Fibroblast of lung (primary cell): ENCODE results near the gene FMR1. TPM values are rescaled to one million over a fixed set of nuclear protein-coding genes. Genes with fewer than 3 reads are reported as not detected.

Experiments
- DNase-seq, 2 donors: peaks; one replicate each; pipeline versions ENCODE4 v3.0.0 to v3.0.0-alpha.2; 2010; ENCODE audit warnings: low read depth in 2 of 2
- H2AFZ ChIP-seq: 2 replicates; pipeline ENCODE4 v1.5.1; 2012; ENCODE audit warnings: low read length, control low read depth, inconsistent platforms
- H3K27ac ChIP-seq: 2 replicates; pipeline ENCODE4 v1.5.1; 2011; ENCODE audit warnings: low read length, control low read depth; ENCODE audit not compliant: insufficient read depth
- H3K27me3 ChIP-seq: 2 replicates; pipeline ENCODE4 v1.5.1; 2011; ENCODE audit warnings: mild to moderate bottlenecking, low read length; ENCODE audit not compliant: control insufficient read depth, insufficient read depth
- H3K36me3 ChIP-seq: 2 replicates; pipeline ENCODE4 v1.5.1; 2011; ENCODE audit warnings: low read length; ENCODE audit not compliant: control insufficient read depth, insufficient read depth
- H3K4me1 ChIP-seq: 2 replicates; pipeline ENCODE4 v1.5.1; 2011; ENCODE audit warnings: low read length; ENCODE audit not compliant: control insufficient read depth, insufficient read depth; ENCODE audit errors: extremely low read depth
- H3K4me2 ChIP-seq: 2 replicates; pipeline ENCODE4 v1.5.1; 2011; ENCODE audit warnings: low read length, control low read depth; ENCODE audit not compliant: insufficient read depth; ENCODE audit errors: extremely low read depth
- H3K4me3 ChIP-seq, 4 experiments: fragments of 200-600 bp in 1 of 4; sonication (generic) in 1 of 4; replicated peaks in 1 of 4; 2 replicates each; pipeline ENCODE4 v1.5.1; 2011 to 2016; ENCODE audit warnings: low read length in 4 of 4, low read depth in 3 of 4, mild to moderate bottlenecking in 3 of 4, control low read depth in 2 of 4, inconsistent platforms in 1 of 4, mixed read lengths in 1 of 4; ENCODE audit not compliant: insufficient read depth in 1 of 4; ENCODE audit errors: control extremely low read depth in 1 of 4
- H3K79me2 ChIP-seq: 2 replicates; pipeline ENCODE4 v1.5.1; 2012; ENCODE audit warnings: mild to moderate bottlenecking, low read length, inconsistent platforms; ENCODE audit not compliant: control insufficient read depth, insufficient read depth
- H3K9ac ChIP-seq: 2 replicates; pipeline ENCODE4 v1.5.1; 2011; ENCODE audit warnings: mild to moderate bottlenecking, low read length, control low read depth; ENCODE audit not compliant: insufficient read depth
- H3K9me3 ChIP-seq: 2 replicates; pipeline ENCODE4 v1.5.1; 2012; ENCODE audit warnings: low read depth, low read length; ENCODE audit not compliant: control insufficient read depth, insufficient read depth
- H4K20me1 ChIP-seq: 2 replicates; pipeline ENCODE4 v1.5.1; 2011; ENCODE audit warnings: low read length; ENCODE audit not compliant: control insufficient read depth, insufficient read depth; ENCODE audit errors: extremely low read depth
- CTCF ChIP-seq, 2 donors: IDR thresholded peaks in 1 of 2; conservative IDR thresholded peaks in 1 of 2; 1 replicate in 1 of 2; 2 replicates in 1 of 2; pipeline ENCODE4 v1.5.1; 2011 to 2012; ENCODE audit warnings: low read length in 2 of 2, control low read depth in 1 of 2, inconsistent platforms in 1 of 2, low read depth in 1 of 2, mild to moderate bottlenecking in 1 of 2
- EZH2 ChIP-seq: IDR thresholded peaks from 2 replicates; pipeline ENCODE4 v1.5.1; 2012; ENCODE audit warnings: low read length, control low read depth, mild to moderate bottlenecking; ENCODE audit errors: missing control alignments
- polyA plus RNA-seq, 2 donors: library from polyadenylated mRNA; depleted of rRNA in 1 of 2; stranded (reverse) in 1 of 2; unstranded in 1 of 2; fragments of >200 nt; gene quantifications; 2 replicates each; pipeline ENCODE4 v1.2.1, GENCODE V29; 2011 to 2012; ENCODE audit warnings: missing spikeins in 1 of 2
- total RNA-seq: library from RNA; depleted of rRNA; stranded (reverse); fragments of >200 nt; gene quantifications from 2 replicates; pipeline ENCODE4 v1.2.1, GENCODE V29; 2014

FMR1 gene
- total and polyA plus RNA-seq, 2 donors (not counting 1 experiment from before 2014, with no cell fraction given), result 26.1 to 36.5 TPM

GRCh38 chrX:147933815-147934214 is 22.1 kb downstream of the FMR1 start:
- Histone ChIP-seq H3K79me2 (no peaks in the 10 kb centered on the region), H3K36me3 (no peaks in the 10 kb centered on the region), H3K27me3 (no peaks in the 10 kb centered on the region), H3K4me1 (no peaks in the 10 kb centered on the region), H3K9me3 (no peaks in the 10 kb centered on the region), H2AFZ (no peak overlapping the region), H3K27ac (no peak overlapping the region), H4K20me1 (no peaks in the 10 kb centered on the region), H3K9ac (no peak overlapping the region), H3K4me3 (no peak overlapping the region), H3K4me2 (no peak overlapping the region)
- TF ChIP-seq CTCF (conservative IDR thresholded peaks at IDR 0.05 in 1 of 2, IDR thresholded peaks at IDR 0.05 in 1 of 2; ENCODE audit: low read depth in 1 of 2, low read length in 2 of 2) (no peak), EZH2 (no peak)
- DNase-seq, result no peak

- Histone ChIP-seq H3K9ac (no peak overlapping the region), H4K20me1 (no peaks in the 10 kb centered on the region), H2AFZ (no peak overlapping the region), H3K9me3 (no peaks in the 10 kb centered on the region), H3K27me3 (no peaks in the 10 kb centered on the region), H3K4me3 (no peak overlapping the region), H3K4me1 (no peaks in the 10 kb centered on the region), H3K27ac (no peak overlapping the region), H3K79me2 (no peaks in the 10 kb centered on the region), H3K36me3 (no peaks in the 10 kb centered on the region), H3K4me2 (no peak overlapping the region)
- peak in 1 of 2 donors; percentile 55 for DNase-seq
- TF ChIP-seq EZH2 (no peak), CTCF (conservative IDR thresholded peaks at IDR 0.05 in 1 of 2, IDR thresholded peaks at IDR 0.05 in 1 of 2; ENCODE audit: low read depth in 1 of 2, low read length in 2 of 2) (no peak)
Measured at GRCh38 chrX:147935156-147935758, 23.5 kb downstream of the FMR1 start.

GRCh38 chrX:147945286-147945685 is 33.6 kb downstream of the FMR1 start:
- DNase-seq, result no peak
- H2AFZ ChIP-seq, result no peak overlapping the region
- H3K4me1 ChIP-seq, result no peaks in the 10 kb centered on the region
- H3K9ac ChIP-seq, result no peak overlapping the region
- H3K79me2 ChIP-seq, result no peaks in the 10 kb centered on the region
- H4K20me1 ChIP-seq, result no peaks in the 10 kb centered on the region
- H3K9me3 ChIP-seq, result no peaks in the 10 kb centered on the region
- H3K27ac ChIP-seq, result no peak overlapping the region
- no peak overlapping the region for H3K4me3 ChIP-seq
- H3K36me3 ChIP-seq, result no peaks in the 10 kb centered on the region
- H3K27me3 ChIP-seq, result no peaks in the 10 kb centered on the region
- no peak for TF ChIP-seq EZH2
- no peak for TF ChIP-seq CTCF (conservative IDR thresholded peaks at IDR 0.05 in 1 of 2, IDR thresholded peaks at IDR 0.05 in 1 of 2; ENCODE audit: low read depth in 1 of 2, low read length in 2 of 2)
- H3K4me2 ChIP-seq, result no peak overlapping the region
